HCT116 (cell line): ENCODE data around the gene SPATA16. TPM values are rescaled to one million over a fixed set of nuclear protein-coding genes. Genes with fewer than 3 reads are reported as not detected.
"Not testable (repeated sequence)": the region's sequence is repeated elsewhere in the genome, so short reads cannot be mapped to it uniquely, and the experiment has no call there.

Experiments
- ATAC-seq: fragments of 200-7000 bp; cut with Tn5 transposase; 2 replicates; pipeline ENCODE4 v1.9.1; 2020; ENCODE audit warnings: mild to moderate bottlenecking, moderate library complexity
- BruUV-seq: library from RNA; stranded (reverse); fragments of 400-500 nt; replicated peaks from 2 replicates; lab custom pipeline; 2021; lab: Mats Ljungman, UMichigan
- CTCF ChIA-PET: fragments of 300-600 bp; sonication (Branson Sonifier 250); formaldehyde crosslinking; loops from one replicate; lab custom pipeline; 2021; ENCODE audit warnings: antibody characterized with exemption; lab: Charles Lee
- POLR2A ChIA-PET: fragments of 300-600, 350-600 bp; sonication (Branson Sonifier 250); formaldehyde crosslinking; loops from one replicate; lab custom pipeline; 2021; ENCODE audit warnings: antibody characterized with exemption; lab: Charles Lee
- RAD21 ChIA-PET, 2 experiments: fragments of 300-600 bp; sonication (Branson Sonifier 250); formaldehyde crosslinking; loops; one replicate each; lab custom pipeline; 2023; ENCODE audit warnings: low total read pairs in 2 of 2; ENCODE audit not compliant: uncharacterized antibody in 2 of 2, unreplicated experiment in 2 of 2, low non-redundant PET in 1 of 2; lab: Charles Lee
- DNase-seq: peaks from one replicate; pipeline ENCODE4 v3.0.0-alpha.2; 2010; ENCODE audit warnings: low read depth, low spot score
- H2AFZ ChIP-seq: fragments of 200-600 bp; shearing (Covaris generic), sonication (generic); 2 replicates; pipeline ENCODE4 v1.6.1; 2017; ENCODE audit warnings: low read depth, mixed run types, mixed read lengths, antibody characterized with exemption, low read length; ENCODE audit not compliant: poor library complexity, severe bottlenecking
- H3K27ac ChIP-seq: 2 replicates; pipeline ENCODE4 v1.5.1; 2012; ENCODE audit warnings: low read depth, low read length
- H3K27me3 ChIP-seq: fragments of 200-600 bp; sonication (generic); 2 replicates; pipeline ENCODE4 v1.6.1; 2016; ENCODE audit warnings: mixed run types, low read length, mixed read lengths; ENCODE audit not compliant: insufficient read depth
- H3K36me3 ChIP-seq, 2 experiments: fragments of 200-500 bp in 1 of 2; fragments of 200-600 bp in 1 of 2; sonication (Bioruptor generic) in 1 of 2; sonication (generic) in 1 of 2; 2 replicates each; pipeline versions ENCODE4 v1.5.1 to v1.6.1; 2014 to 2016; ENCODE audit warnings: low read length in 2 of 2, inconsistent platforms in 1 of 2, mixed read lengths in 1 of 2, mixed run types in 1 of 2; ENCODE audit not compliant: insufficient read depth in 2 of 2, control insufficient read depth in 1 of 2
- H3K4me1 ChIP-seq, 2 experiments: fragments of 200-600 bp in 1 of 2; sonication (generic) in 1 of 2; 2 replicates each; pipeline versions ENCODE4 v1.5.1 to v1.6.1; 2012 to 2017; ENCODE audit warnings: low read length in 2 of 2, inconsistent platforms in 1 of 2, mild to moderate bottlenecking in 1 of 2, mixed read lengths in 1 of 2, mixed run types in 1 of 2, moderate library complexity in 1 of 2; ENCODE audit not compliant: insufficient read depth in 2 of 2, control insufficient read depth in 1 of 2
- H3K4me2 ChIP-seq: fragments of 200-600 bp; sonication (generic); 2 replicates; pipeline ENCODE4 v1.6.1; 2017; ENCODE audit warnings: mixed run types, low read length, mixed read lengths
- H3K4me3 ChIP-seq, 2 experiments: fragments of 200-600 bp in 1 of 2; sonication (generic) in 1 of 2; replicated peaks in 1 of 2; 2 replicates each; pipeline ENCODE4 v1.5.1; 2011 to 2016; ENCODE audit warnings: low read length in 2 of 2, control low read depth in 1 of 2, low read depth in 1 of 2, mild to moderate bottlenecking in 1 of 2, mixed read lengths in 1 of 2, mixed run types in 1 of 2
- H3K79me2 ChIP-seq: fragments of 200-600 bp; sonication (generic); 2 replicates; pipeline ENCODE4 v1.6.1; 2017; ENCODE audit warnings: mild to moderate bottlenecking, mixed run types, low read length, moderate library complexity, mixed read lengths; ENCODE audit not compliant: insufficient read depth
- H3K9ac ChIP-seq: fragments of 200-600 bp; sonication (generic); 2 replicates; pipeline ENCODE4 v1.6.1; 2016; ENCODE audit warnings: low read length, mixed read lengths
- H3K9me2 ChIP-seq: fragments of 200-600 bp; sonication (generic), shearing (Covaris generic); 2 replicates; pipeline ENCODE4 v1.6.1; 2017; ENCODE audit warnings: mixed run types, mild to moderate bottlenecking, moderate library complexity; ENCODE audit not compliant: insufficient read depth
- H3K9me3 ChIP-seq, 2 experiments: fragments of 200-500 bp in 1 of 2; fragments of 200-600 bp in 1 of 2; sonication (Bioruptor generic) in 1 of 2; sonication (generic) in 1 of 2; 2 replicates each; pipeline ENCODE4 v1.6.1; 2014 to 2017; ENCODE audit warnings: low read length in 2 of 2, mixed read lengths in 2 of 2, inconsistent platforms in 1 of 2, low read depth in 1 of 2, mild to moderate bottlenecking in 1 of 2, mixed run types in 1 of 2, moderate library complexity in 1 of 2; ENCODE audit not compliant: control insufficient read depth in 1 of 2, insufficient read depth in 1 of 2
- H4K20me1 ChIP-seq: fragments of 200-600 bp; sonication (generic), shearing (Covaris generic); 2 replicates; pipeline ENCODE4 v1.6.1; 2017; ENCODE audit warnings: mixed run types, mild to moderate bottlenecking, moderate library complexity; ENCODE audit not compliant: insufficient read depth
- CEBPB ChIP-seq: IDR thresholded peaks from 2 replicates; pipeline ENCODE4 v1.6.1; 2012; ENCODE audit warnings: low read depth
- EGR1 ChIP-seq: IDR thresholded peaks from 2 replicates; pipeline ENCODE4 v1.6.1; 2012; ENCODE audit warnings: low read depth
- POLR2AphosphoS5 ChIP-seq: IDR thresholded peaks from 2 replicates; pipeline ENCODE4 v1.6.1; 2011; ENCODE audit warnings: mild to moderate bottlenecking, low read depth, low read length, moderate library complexity
- RAD21 ChIP-seq: IDR thresholded peaks from 2 replicates; pipeline ENCODE4 v1.6.1; 2012; ENCODE audit warnings: low read depth, mild to moderate bottlenecking
- SIN3A ChIP-seq: IDR thresholded peaks from 2 replicates; pipeline ENCODE4 v1.6.1; 2012; ENCODE audit warnings: low read depth
- SRF ChIP-seq: IDR thresholded peaks from 2 replicates; pipeline ENCODE4 v1.6.1; 2012; ENCODE audit warnings: low read depth
- TCF7L2 ChIP-seq: IDR thresholded peaks from 2 replicates; pipeline ENCODE4 v1.7.0; 2011; ENCODE audit warnings: borderline replicate concordance, inconsistent platforms; ENCODE audit not compliant: insufficient read depth, insufficient read length; ENCODE audit errors: extremely low read depth
- ZBTB33 ChIP-seq: IDR thresholded peaks from 2 replicates; pipeline ENCODE4 v1.6.1; 2011; ENCODE audit warnings: mild to moderate bottlenecking, low read length, moderate library complexity; ENCODE audit not compliant: insufficient replicate concordance; ENCODE audit errors: extremely low read depth
- ZFX ChIP-seq: fragments of 450-650 bp; IDR thresholded peaks from 2 replicates; pipeline ENCODE4 v1.6.1; 2017
- intact Hi-C: fragments of 100-400 bp; cut with micrococcal nuclease; formaldehyde crosslinking; loops from 2 replicates; pipeline ENCODE4 v1.10.0; 2022
- total RNA-seq: library from RNA; stranded (reverse); gene quantifications from one replicate; pipeline ENCODE4 v1.2.1, GENCODE V29; 2021; ENCODE audit not compliant: unreplicated experiment
- TF ChIP-seq, protein P1 (sequence below), 3 experiments: fragments of 200-600 bp in 1 of 3; sonication (generic) in 1 of 3; IDR thresholded peaks in 2 of 3; conservative IDR thresholded peaks in 1 of 3; 2 replicates each; pipeline ENCODE4 v1.5.1; 2012 to 2017; ENCODE audit warnings: low read depth in 2 of 3, low read length in 2 of 3, antibody characterized with exemption in 1 of 3, borderline replicate concordance in 1 of 3, control low read depth in 1 of 3, mild to moderate bottlenecking in 1 of 3, mixed read lengths in 1 of 3, mixed run types in 1 of 3, moderate library complexity in 1 of 3; ENCODE audit not compliant: insufficient read depth in 1 of 3

SPATA16 gene
- total RNA-seq, 1 experiment from 2014 or later = not detected

GRCh38 chr3:172879381-172879780, 261.7 kb downstream of the SPATA16 start:
- intact Hi-C loops, DNase-seq, H3K4me1 ChIP-seq, H3K9me2 ChIP-seq, H3K27me3 ChIP-seq, H3K9me3 ChIP-seq, CTCF ChIA-PET, POLR2A ChIA-PET, H3K4me2 ChIP-seq, H3K9ac ChIP-seq, H4K20me1 ChIP-seq, BruUV-seq, ATAC-seq, H3K79me2 ChIP-seq, H3K36me3 ChIP-seq, H2AFZ ChIP-seq, H3K27ac ChIP-seq, RAD21 ChIA-PET, H3K4me3 ChIP-seq: not testable (repeated sequence)

DNA sequence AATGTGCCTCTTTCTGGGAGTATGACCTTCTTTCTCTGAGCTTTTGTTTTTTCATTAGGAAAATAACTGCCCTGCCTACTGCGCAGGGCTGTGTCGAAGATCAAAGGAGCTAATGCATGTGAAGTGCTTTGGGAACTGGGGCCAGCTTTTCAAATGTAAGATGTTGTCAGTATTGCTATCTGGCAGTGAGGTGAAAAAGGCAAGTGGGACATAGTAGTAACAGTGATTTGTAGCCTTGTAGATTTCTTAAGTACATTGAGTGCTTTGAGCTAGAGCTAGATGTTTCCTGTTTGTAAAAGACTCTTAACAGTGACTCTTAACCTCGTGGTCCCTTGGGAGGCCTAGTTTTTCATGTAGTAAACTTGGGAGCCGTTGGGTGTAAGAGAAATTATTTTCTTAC, 264.0 kb downstream of the SPATA16 start:
- H4K20me1 ChIP-seq = no peaks in the 10 kb centered on the region
- H2AFZ ChIP-seq = no peak overlapping the region
- no peak overlapping the region for H3K9ac ChIP-seq
- no peak overlapping the region for H3K4me3 ChIP-seq
- POLR2A ChIA-PET = no interaction called here
- no TSS peak for BruUV-seq
- ATAC-seq (no peak), DNase-seq (no peak)
- H3K9me2 ChIP-seq = no peaks in the 10 kb centered on the region
- no peaks in the 10 kb centered on the region for H3K36me3 ChIP-seq
- CTCF ChIA-PET = no interaction called here
- H3K27me3 ChIP-seq = no peaks in the 10 kb centered on the region
- H3K4me2 ChIP-seq = no peak overlapping the region
- RAD21 ChIA-PET = no interaction called here
- TF ChIP-seq SIN3A = no peak
- TF ChIP-seq, all 23 proteins: peak for 0
- H3K27ac ChIP-seq = no peak overlapping the region
- H3K79me2 ChIP-seq = no peaks in the 10 kb centered on the region
- no peaks in the 10 kb centered on the region for H3K9me3 ChIP-seq
- intact Hi-C loops = no loop called here
- no peaks in the 10 kb centered on the region for H3K4me1 ChIP-seq

DNA sequence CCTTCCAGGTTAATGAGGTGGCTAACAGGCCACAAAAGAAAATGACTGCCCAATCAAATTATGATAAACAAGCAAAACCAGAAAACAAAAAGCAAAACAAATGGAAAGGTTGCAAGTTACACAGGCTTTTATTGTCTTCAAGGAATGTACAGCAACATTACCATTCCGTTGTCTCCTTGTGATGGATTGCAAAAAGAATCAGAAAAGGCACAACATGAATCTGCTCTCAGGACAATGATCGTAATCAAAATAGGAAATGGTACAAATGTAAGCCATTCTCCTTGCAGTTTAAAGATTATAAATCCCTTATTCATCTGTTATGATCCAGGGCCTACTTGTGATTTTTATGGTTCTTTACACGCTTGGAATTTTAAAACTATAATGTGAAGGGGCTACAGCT, 264.7 kb downstream of the SPATA16 start:
- no peaks in the 10 kb centered on the region for H3K27me3 ChIP-seq
- no peaks in the 10 kb centered on the region for H3K9me3 ChIP-seq
- DNase-seq (no peak), ATAC-seq (no peak)
- H4K20me1 ChIP-seq = no peaks in the 10 kb centered on the region
- no peak overlapping the region for H3K4me3 ChIP-seq
- no peak overlapping the region for H3K9ac ChIP-seq
- CTCF ChIA-PET = no interaction called here
- H3K4me2 ChIP-seq = no peak overlapping the region
- BruUV-seq = no TSS peak
- no peak overlapping the region for H2AFZ ChIP-seq
- no peak overlapping the region for H3K27ac ChIP-seq
- intact Hi-C loops = no loop called here
- H3K9me2 ChIP-seq = no peaks in the 10 kb centered on the region
- no peaks in the 10 kb centered on the region for H3K79me2 ChIP-seq
- no peaks in the 10 kb centered on the region for H3K36me3 ChIP-seq
- no peaks in the 10 kb centered on the region for H3K4me1 ChIP-seq
- RAD21 ChIA-PET = no interaction called here
- POLR2A ChIA-PET = no interaction called here
- TF ChIP-seq ZBTB33 (no peak), SRF (no peak), CEBPB (no peak), SIN3A (no peak), EGR1 (no peak), TCF7L2 (no peak), ZFX (no peak), RAD21 (no peak), POLR2AphosphoS5 (no peak)
- TF ChIP-seq, protein P1, sequence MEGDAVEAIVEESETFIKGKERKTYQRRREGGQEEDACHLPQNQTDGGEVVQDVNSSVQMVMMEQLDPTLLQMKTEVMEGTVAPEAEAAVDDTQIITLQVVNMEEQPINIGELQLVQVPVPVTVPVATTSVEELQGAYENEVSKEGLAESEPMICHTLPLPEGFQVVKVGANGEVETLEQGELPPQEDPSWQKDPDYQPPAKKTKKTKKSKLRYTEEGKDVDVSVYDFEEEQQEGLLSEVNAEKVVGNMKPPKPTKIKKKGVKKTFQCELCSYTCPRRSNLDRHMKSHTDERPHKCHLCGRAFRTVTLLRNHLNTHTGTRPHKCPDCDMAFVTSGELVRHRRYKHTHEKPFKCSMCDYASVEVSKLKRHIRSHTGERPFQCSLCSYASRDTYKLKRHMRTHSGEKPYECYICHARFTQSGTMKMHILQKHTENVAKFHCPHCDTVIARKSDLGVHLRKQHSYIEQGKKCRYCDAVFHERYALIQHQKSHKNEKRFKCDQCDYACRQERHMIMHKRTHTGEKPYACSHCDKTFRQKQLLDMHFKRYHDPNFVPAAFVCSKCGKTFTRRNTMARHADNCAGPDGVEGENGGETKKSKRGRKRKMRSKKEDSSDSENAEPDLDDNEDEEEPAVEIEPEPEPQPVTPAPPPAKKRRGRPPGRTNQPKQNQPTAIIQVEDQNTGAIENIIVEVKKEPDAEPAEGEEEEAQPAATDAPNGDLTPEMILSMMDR (IDR thresholded peaks at IDR 0.05 in 2 of 3, conservative IDR thresholded peaks at IDR 0.05 in 1 of 3; ENCODE audit: borderline replicate concordance in 1 of 3, insufficient read depth in 1 of 3, low read depth in 2 of 3, low read length in 2 of 3) = no peak
